Activated T-cell treated with anti-CD3 and anti-CD28 coated beads, Interleukin-2, amount 50 U/mL, for 72 hours (primary cell): ENCODE results near the gene XNDC1N. TPM values are rescaled to one million over a fixed set of nuclear protein-coding genes. Genes with fewer than 3 reads are reported as not detected.
A peak's percentile ranks its signal among the peaks of the same experiment; 100 is the strongest.

Experiments used
- ATAC-seq, 2 donors: fragments of 150-1000 bp; cut with Tn5 transposase; replicated peaks in 1 of 2; 2 replicates each; pipeline ENCODE4 v1.10.0; 2021; ENCODE audit warnings: moderate library complexity in 2 of 2, mild to moderate bottlenecking in 1 of 2
- DNase-seq, 2 donors: peaks; one replicate each; pipeline ENCODE4 v3.0.0; 2021 to 2022; ENCODE audit warnings: mixed read lengths in 1 of 2
- H3K27ac Mint-ChIP-seq: one replicate; pipeline ENCODE4 v1.8.0; 2022; ENCODE audit warnings: mild to moderate bottlenecking, moderate library complexity, mixed read lengths
- H3K27me3 Mint-ChIP-seq: one replicate; pipeline ENCODE4 v1.8.0; 2022; ENCODE audit warnings: low read depth, mixed read lengths
- H3K36me3 Mint-ChIP-seq, 2 donors: one replicate each; pipeline ENCODE4 v1.8.0; 2022; ENCODE audit warnings: mixed read lengths in 2 of 2, mild to moderate bottlenecking in 1 of 2; ENCODE audit not compliant: insufficient read depth in 2 of 2
- H3K4me1 Mint-ChIP-seq: one replicate; pipeline ENCODE4 v1.8.0; 2022; ENCODE audit warnings: low read depth, mixed read lengths
- H3K4me3 Mint-ChIP-seq, 2 donors: one replicate each; pipeline ENCODE4 v1.8.0; 2022; ENCODE audit warnings: mild to moderate bottlenecking in 2 of 2, mixed read lengths in 2 of 2, moderate library complexity in 2 of 2
- H3K9me3 Mint-ChIP-seq, 2 donors: one replicate each; pipeline ENCODE4 v1.8.0; 2022; ENCODE audit warnings: mixed read lengths in 2 of 2
- total RNA-seq, 2 donors: library from RNA; stranded (reverse); gene quantifications; one replicate each; pipeline ENCODE4 v1.2.3, GENCODE V29; 2022

Gene XNDC1N
- total RNA-seq, 2 donors from 2014 or later, result 21.7 to 30.1 TPM

DNA sequence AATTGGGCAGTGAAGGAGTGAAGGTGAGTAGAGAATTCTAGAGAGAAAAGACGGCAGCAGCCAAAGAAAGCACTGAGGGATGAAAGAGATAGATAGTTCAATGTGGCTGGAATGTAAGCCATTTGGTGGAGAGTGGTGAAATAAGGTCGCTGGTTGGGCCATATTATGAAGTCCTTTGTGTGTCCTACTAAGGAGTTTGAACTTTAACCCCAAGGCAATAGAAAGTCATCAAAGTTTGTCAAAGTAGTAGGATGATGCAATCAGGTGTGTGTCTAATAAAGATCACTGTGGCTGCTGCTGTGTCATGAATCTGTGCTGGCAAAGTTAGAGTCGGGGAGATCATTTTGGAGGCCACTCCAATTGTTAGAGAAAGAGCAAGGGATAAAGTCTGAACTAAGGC, 19.1 kb upstream of the XNDC1N start:
- Mint-ChIP-seq H3K9me3 (no peaks in the 10 kb centered on the region), H3K36me3 (peaks cover 1 to 3% of the 10 kb centered on the region in 2 donors), H3K27me3 (no peaks in the 10 kb centered on the region), H3K27ac (peak overlapping the region; percentile 63), H3K4me1 (peaks cover 25% of the 10 kb centered on the region), H3K4me3 (peak overlapping the region; percentile 0 to 3)
- ATAC-seq, result peak in 1 of 2 donors; percentile 42
- DNase-seq, result no peak

DNA sequence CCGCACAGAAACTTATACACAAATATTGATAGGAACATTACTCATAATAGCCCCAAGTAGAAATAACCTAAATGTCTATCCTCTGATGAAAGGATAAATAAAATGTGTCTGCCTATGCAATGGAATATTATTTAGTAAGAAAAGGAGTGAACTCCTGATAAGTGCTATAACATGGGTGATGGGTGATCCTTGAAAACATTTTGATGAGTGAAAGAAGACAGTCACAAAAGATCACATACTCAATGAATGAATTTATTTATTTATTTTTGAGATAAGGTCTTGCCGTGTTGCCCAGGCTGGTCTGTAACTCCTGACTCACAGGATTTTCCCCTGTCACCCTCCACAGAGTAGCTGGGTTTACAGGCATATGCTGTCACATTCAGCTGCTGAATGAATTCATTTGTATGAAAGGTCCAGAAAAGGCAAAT, 17.8 kb upstream of the XNDC1N start:
- DNase-seq, result peak in 1 of 2 donors; percentile 21
- Mint-ChIP-seq H3K27ac (peak overlapping the region; percentile 76), H3K9me3 (no peaks in the 10 kb centered on the region), H3K4me3 (peak overlapping the region; percentile 38 to 63), H3K4me1 (peaks cover 25% of the 10 kb centered on the region), H3K36me3 (peaks cover 1 to 3% of the 10 kb centered on the region in 2 donors), H3K27me3 (no peaks in the 10 kb centered on the region)
- peak; percentile 77 to 83 for ATAC-seq

DNA sequence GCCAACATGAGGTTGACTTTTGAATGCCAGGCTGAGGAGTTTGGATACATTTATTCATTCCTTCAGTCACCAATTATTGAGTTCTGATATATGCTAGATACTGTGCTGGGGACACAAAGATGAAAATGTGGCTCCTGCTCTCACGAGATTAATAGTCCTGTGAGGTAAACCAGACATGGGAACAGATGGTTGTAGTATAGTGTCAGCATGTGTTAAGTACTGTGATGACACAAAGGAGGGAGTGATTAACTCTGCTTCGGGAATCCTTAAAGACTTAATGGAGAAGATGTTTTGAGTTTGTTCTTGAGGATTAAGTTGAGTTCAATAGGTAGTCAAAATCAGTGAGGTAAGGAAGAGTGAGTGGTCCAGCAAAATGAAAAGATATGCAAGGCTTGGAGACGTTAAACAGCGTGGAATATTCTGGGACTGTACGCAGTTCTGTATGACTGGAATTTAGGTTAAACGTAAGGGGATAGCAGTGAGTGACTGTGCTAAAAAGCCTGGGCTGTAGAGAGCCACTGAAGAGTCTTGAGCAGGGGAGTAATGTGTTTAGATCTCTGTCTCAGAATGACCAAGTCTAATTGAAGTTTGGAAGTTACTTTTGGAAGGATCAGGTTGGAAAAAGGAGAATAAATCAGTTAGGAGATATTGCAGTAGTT, 12.3 kb upstream of the XNDC1N start:
- H3K36me3 Mint-ChIP-seq, result peaks cover 0 to 8% of the 10 kb centered on the region in 2 donors
- no peak for ATAC-seq
- H3K9me3 Mint-ChIP-seq, result no peaks in the 10 kb centered on the region
- no peak overlapping the region for H3K27ac Mint-ChIP-seq
- no peak for DNase-seq
- no peaks in the 10 kb centered on the region for H3K27me3 Mint-ChIP-seq
- H3K4me1 Mint-ChIP-seq, result peaks cover 4% of the 10 kb centered on the region
- no peak overlapping the region for H3K4me3 Mint-ChIP-seq

DNA sequence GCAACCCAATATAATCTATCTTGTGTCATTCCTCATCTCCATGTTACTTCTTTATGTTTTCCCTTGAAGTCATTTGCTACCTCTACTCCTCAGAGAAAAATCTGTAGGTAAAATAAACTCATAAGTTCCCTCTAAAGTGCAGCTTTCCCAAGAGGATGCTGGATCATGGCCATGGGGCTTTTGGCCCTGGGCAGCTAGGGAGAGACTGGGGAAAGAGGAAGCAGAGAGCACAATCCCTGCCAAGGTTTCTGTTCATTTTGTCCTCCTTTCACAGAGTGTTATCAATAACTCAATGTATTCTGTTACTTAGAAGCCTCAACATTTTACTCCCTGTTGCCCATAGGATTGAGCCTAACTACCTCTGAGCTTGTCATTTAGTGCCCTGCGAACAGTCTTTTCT, 9.4 kb upstream of the XNDC1N start:
- Mint-ChIP-seq H3K4me3 (no peak overlapping the region), H3K27me3 (no peaks in the 10 kb centered on the region), H3K4me1 (peaks cover 14% of the 10 kb centered on the region), H3K9me3 (no peaks in the 10 kb centered on the region), H3K36me3 (peaks cover 0 to 8% of the 10 kb centered on the region in 2 donors), H3K27ac (no peak overlapping the region)
- DNase-seq (no peak), ATAC-seq (no peak)

DNA sequence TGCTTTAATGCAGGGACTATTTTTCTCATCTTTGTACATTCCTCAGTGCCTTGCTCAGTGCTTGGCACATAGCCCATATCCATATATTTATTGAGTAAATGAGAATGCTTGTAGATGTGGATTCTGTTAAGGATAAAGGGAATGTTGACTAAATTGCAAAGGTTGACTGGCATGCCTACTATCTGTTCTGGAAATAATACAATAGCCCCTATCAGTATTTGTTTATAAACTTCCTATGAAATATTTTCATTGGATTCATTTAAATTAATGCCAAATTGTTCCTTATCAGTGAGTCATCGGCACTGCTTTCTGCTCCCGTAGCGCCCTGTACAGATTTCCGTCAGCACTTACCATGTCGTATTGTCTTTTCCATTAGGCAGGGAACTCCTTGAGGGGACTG, 8.4 kb upstream of the XNDC1N start:
- no peak for ATAC-seq
- Mint-ChIP-seq H3K9me3 (no peaks in the 10 kb centered on the region), H3K27me3 (no peaks in the 10 kb centered on the region), H3K36me3 (peaks cover 0 to 8% of the 10 kb centered on the region in 2 donors), H3K4me1 (peaks cover 21% of the 10 kb centered on the region), H3K27ac (no peak overlapping the region), H3K4me3 (no peak overlapping the region)
- no peak for DNase-seq

DNA sequence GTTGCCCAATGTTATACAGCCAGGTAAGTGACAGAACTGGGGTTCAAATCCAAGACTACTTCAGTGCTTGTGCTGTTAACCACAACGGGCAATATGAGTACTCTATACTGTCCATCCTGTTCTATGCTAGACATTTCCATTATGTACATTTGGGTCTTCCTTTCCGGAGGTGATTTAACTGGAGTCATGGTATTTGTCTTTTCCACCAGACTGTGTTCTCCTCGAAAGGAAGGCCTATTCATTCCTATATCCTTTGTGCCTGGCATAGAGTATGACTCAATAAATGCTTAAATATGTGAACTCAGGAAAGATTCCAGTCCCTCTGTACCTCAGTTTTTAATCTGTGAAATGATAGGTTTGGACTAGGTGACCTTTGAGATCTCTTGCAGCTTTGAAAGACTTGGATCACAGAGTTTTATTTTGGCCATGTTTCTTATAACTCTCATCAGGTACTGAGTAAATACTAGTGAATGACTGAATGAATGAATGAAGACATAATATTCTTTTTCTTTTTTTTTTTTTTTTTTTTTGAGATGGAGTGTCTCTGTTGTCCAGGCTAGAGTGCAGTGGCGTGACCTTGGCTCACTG, 7.0 kb upstream of the XNDC1N start:
- Mint-ChIP-seq H3K27ac (no peak overlapping the region), H3K9me3 (no peaks in the 10 kb centered on the region), H3K4me3 (no peak overlapping the region), H3K27me3 (no peaks in the 10 kb centered on the region), H3K36me3 (peaks cover 0 to 8% of the 10 kb centered on the region in 2 donors), H3K4me1 (peaks cover 35% of the 10 kb centered on the region)
- DNase-seq, result no peak
- no peak for ATAC-seq

DNA sequence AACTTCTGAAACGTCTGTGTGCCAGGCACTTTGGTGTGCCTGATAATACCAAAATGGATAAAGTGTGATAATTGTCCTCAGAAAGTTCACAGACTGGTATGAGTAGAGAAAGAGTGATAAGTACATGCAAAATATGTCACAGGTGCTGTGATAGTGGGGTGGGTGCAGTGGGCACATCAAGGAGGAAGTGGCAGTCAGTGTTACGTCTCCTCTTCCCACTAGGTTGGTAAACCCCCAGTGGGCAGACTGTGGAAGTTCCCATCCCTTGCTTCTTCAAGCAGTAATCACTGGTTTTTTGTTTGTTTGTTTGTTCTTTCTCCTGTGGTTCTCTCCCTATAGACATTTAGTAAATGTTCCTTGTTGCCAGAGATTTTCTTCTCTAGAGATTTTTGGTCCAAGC, 5.8 kb upstream of the XNDC1N start:
- H3K4me3 Mint-ChIP-seq, result peak overlapping the region in 1 of 2 donors; percentile 29
- H3K36me3 Mint-ChIP-seq, result peaks cover 0 to 8% of the 10 kb centered on the region in 2 donors
- no peaks in the 10 kb centered on the region for H3K9me3 Mint-ChIP-seq
- H3K4me1 Mint-ChIP-seq, result peaks cover 47% of the 10 kb centered on the region
- no peaks in the 10 kb centered on the region for H3K27me3 Mint-ChIP-seq
- ATAC-seq, result peak in 1 of 2 donors; percentile 62
- no peak for DNase-seq
- peak overlapping the region; percentile 55 for H3K27ac Mint-ChIP-seq

DNA sequence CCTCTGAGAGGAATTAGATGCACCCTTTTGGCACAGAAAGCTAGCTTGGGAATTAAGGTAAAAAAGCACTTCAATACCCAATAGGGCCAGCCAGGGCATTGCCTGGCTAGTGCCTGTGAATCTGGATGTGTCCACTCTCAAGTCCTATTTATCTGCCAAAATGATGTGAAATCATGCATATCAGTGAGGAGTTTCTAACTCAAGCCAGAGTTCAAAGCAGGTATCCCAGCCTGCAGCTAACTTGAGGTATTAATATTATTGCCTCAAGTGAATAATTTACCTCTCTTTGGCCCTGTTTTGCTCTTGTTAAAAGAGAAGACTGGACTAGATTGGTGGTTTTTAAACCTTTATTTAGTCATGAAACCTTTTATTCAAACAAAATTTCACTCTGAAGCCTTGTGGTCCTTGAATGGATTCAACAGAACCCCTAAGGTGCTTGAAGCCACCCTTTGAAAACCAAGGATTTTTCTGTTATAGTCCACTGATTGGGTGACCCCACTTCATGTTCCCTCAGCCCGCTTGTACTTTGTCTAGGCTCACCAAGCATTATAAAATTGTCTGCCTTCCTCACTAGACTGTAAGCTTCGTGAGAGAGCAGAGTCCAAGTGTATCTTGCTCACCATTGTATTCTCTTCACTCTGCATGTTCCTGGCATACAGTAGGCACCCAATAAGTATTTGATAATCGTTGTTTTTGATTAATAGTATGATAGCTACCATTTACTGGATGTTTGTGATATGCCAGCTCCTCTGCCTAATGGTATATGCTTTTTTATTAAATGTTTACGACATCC, 4.9 kb upstream of the XNDC1N start:
- Mint-ChIP-seq H3K27ac (peak overlapping the region; percentile 55), H3K27me3 (no peaks in the 10 kb centered on the region), H3K4me1 (peaks cover 51% of the 10 kb centered on the region), H3K4me3 (peak overlapping the region in 1 of 2 donors; percentile 29), H3K36me3 (peaks cover 4 to 7% of the 10 kb centered on the region in 2 donors), H3K9me3 (no peaks in the 10 kb centered on the region)
- DNase-seq, result no peak
- ATAC-seq, result no peak

DNA sequence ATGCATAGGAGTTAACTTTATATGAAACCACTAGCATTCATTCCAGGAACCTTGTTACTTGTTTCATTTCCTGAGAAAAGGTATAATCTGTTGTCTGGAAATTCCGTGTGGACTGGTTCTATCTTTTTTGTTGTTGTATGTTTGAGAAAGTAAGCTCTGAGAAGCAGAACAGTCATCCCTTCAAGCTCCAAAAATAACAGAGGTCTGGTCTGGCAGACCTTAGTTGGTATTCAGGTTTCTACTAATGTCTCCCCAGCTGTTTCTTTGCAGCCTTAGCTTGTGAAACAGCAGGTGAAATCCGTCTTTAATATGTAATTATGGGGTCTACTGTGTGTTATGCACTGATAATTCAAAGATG, 2.8 kb upstream of the XNDC1N start:
- ATAC-seq (no peak), DNase-seq (no peak)
- H3K4me1 Mint-ChIP-seq, result peaks cover 60% of the 10 kb centered on the region
- H3K27ac Mint-ChIP-seq, result peak overlapping the region; percentile 100
- H3K4me3 Mint-ChIP-seq, result peak overlapping the region; percentile 99
- H3K9me3 Mint-ChIP-seq, result no peaks in the 10 kb centered on the region
- H3K36me3 Mint-ChIP-seq, result peaks cover 6 to 9% of the 10 kb centered on the region in 2 donors
- H3K27me3 Mint-ChIP-seq, result no peaks in the 10 kb centered on the region

DNA sequence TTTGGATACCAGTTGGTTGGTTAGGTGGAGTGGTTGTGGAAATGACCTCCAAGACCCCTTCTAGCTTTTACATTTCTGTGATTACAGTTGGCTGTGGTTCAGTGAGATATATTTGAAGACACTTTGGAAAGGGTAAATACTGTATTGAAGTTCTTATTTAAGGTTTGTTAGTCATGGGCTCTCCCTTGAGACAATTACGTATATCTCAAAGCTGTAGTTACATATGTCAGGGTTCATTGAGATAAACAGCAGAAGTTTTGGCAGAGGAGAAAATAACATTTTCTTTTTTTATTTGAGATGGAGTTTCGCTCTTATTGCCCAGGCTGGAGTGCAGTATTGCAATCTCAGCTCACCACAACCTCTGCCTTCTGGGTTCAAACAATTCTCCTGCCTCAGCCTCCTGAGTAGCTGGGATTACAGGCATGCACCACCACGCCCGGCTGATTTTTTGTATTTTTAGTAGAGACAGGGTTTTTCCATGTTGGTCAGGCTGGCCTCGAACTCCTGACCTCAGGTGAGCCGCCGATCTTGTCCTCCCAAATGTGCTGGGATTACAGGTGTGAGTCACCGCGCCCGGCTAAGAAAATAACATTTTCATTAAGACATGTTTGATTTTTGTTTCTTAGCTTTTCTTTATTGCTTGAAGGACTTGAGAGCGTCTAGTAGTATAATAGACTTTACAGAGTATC, 2.3 kb upstream of the XNDC1N start:
- DNase-seq, result no peak

DNA sequence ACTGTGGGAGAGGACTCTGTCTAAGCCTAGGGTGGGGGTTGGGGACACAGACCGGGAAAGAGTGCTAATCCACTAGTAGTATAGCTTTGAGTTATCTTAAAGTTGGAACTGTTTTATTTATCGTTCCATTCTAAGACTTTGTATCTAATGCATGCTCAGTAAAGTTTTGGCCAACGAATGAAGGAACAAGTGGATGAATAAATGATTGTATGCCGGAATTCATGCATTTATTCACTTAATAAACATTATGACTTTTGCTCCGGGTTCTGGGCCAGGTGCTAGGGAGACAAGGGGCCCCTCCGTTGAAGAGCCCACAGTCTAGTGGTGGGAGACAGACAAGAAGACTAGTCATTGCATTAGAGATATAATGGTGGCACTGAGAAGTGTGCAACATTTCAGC, 1.1 kb upstream of the XNDC1N start:
- DNase-seq, result no peak
- ATAC-seq, result no peak
- peaks cover 56% of the 10 kb centered on the region for H3K4me1 Mint-ChIP-seq
- H3K4me3 Mint-ChIP-seq, result peak overlapping the region; percentile 99
- H3K36me3 Mint-ChIP-seq, result peaks cover 11 to 14% of the 10 kb centered on the region in 2 donors
- no peaks in the 10 kb centered on the region for H3K27me3 Mint-ChIP-seq
- peak overlapping the region; percentile 100 for H3K27ac Mint-ChIP-seq
- no peaks in the 10 kb centered on the region for H3K9me3 Mint-ChIP-seq

More for the DNA sequence above, 2.3 kb upstream of the XNDC1N start:
- H3K27me3 Mint-ChIP-seq, result no peaks in the 10 kb centered on the region
- peak overlapping the region; percentile 100 for H3K27ac Mint-ChIP-seq
- peak overlapping the region; percentile 99 for H3K4me3 Mint-ChIP-seq
- no peak for ATAC-seq
- peaks cover 7 to 10% of the 10 kb centered on the region in 2 donors for H3K36me3 Mint-ChIP-seq
- no peaks in the 10 kb centered on the region for H3K9me3 Mint-ChIP-seq
- peaks cover 60% of the 10 kb centered on the region for H3K4me1 Mint-ChIP-seq

DNA sequence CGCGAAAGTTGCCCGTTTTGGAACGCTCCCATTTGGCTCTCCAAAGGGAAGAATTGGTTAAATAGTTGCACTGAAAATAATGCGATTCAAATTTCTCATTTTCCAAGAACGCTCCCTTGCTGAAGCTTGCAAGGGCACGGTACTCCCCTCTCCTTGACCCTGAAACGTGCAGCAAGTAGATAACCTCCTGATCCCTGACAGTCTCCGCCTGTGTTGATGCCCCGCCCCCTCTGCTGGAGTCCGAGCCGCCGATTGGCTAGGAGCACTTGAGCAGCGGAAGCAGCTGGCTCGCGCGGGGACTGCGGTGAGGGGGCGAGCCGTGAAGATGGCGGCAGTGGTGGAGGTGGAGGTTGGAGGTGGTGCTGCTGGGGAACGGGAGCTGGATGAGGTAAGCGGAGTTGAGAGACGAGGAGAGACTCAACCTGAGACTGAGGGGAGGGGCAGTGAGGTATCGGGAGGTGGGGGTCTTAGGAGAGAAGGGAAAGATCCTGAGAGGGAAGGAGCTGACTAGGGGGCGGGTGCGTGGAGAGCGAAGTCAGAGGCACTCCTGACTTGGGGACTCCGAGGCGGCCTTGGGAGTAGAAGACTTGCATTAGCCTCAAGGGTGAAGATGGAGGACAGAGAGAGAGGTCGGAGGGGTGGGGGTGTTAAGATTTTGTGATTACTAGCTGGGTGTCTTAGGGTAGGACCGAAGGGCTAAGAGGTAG, 496 bp upstream of the XNDC1N start, which contains the start of gene RNF121:
RNF121 (plus strand) TSS at position 310 of the 707 bp plus-strand sequence; CDS start at position 326, 16 bp downstream.
- Mint-ChIP-seq H3K4me3 (peak within 1 kb of the TSS; percentile 99), H3K36me3 (peaks cover 11 to 14% of the 10 kb centered on the region in 2 donors), H3K27me3 (no peaks in the 10 kb centered on the region), H3K27ac (peak within 1 kb of the TSS; percentile 100), H3K9me3 (no peaks in the 10 kb centered on the region), H3K4me1 (peaks cover 50% of the 10 kb centered on the region)
- ATAC-seq, result peak; percentile 92
- peak; percentile 98 to 99 for DNase-seq
